ENCODE measurements around the gene KLHL18.
A peak's percentile ranks its signal among the peaks of the same experiment; 100 is the strongest.

The KLHL18 gene

GRCh38 chr3:47380026-47380600, 97.4 kb downstream of the KLHL18 start:
- Histone ChIP-seq H3K36me3 (ENCODE audit: control insufficient read depth, insufficient read depth, low read length) (peaks cover 4% of the 10 kb centered on the region), H3K9ac (ENCODE audit: low read length) (peak overlapping the region; percentile 93), H3K4me1 (ENCODE audit: control insufficient read depth, insufficient read depth, low read length) (peaks cover 9% of the 10 kb centered on the region), H3K27ac (ENCODE audit: low read depth, low read length) (peak overlapping the region; percentile 94), H3K4me3 (ENCODE audit: low read length) (peak overlapping the region; percentile 98), H3K27me3 (ENCODE audit: control insufficient read depth, insufficient read depth, low read length) (no peaks in the 10 kb centered on the region)

DNA sequence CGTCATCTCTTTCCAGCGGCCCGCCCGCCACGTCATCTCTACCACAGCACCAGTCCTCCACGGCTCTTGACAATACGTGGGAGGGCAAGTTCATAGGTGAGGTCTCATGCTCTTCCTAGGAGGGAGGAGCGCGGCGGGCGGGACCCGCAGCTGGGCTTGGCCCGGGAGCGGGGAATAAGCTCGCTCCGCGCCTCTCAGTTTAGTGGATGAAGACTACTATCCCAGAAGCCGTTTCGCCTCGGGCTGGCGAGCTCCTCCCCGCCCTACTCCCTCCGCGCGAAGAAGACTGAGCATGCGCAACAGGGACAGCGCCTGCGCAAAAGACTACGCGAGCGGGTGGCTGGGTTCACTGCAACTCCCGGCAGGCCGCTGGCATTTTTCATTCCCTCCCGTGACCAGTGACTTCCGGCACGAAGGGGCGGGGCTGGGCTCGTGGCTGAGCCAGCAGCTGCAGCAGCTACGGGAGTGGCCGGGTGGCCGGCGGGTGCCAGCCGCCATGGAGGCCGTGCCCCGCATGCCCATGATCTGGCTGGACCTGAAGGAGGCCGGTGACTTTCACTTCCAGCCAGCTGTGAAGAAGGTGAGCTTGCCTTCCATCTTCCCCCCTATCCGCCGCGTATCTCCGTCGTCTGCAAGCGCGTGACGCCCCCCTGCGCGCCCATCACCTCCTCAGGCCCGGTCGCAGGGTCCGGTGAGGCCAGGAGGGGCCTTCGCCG, 98.0 kb downstream of the KLHL18 start, which contains the start of gene PTPN23:
PTPN23 (plus strand) TSS at position 421 of the 716 bp plus-strand sequence; CDS start at position 497, 76 bp downstream.
- Histone ChIP-seq H3K36me3 (ENCODE audit: control insufficient read depth, insufficient read depth, low read length) (peaks cover 4% of the 10 kb centered on the region), H3K4me3 (ENCODE audit: low read length) (peak within 1 kb of the TSS; percentile 98), H3K4me1 (ENCODE audit: control insufficient read depth, insufficient read depth, low read length) (peaks cover 9% of the 10 kb centered on the region), H3K27ac (ENCODE audit: low read depth, low read length) (peak within 1 kb of the TSS; percentile 94), H3K9ac (ENCODE audit: low read length) (peak within 1 kb of the TSS; percentile 93), H3K27me3 (ENCODE audit: control insufficient read depth, insufficient read depth, low read length) (no peaks in the 10 kb centered on the region)

DNA sequence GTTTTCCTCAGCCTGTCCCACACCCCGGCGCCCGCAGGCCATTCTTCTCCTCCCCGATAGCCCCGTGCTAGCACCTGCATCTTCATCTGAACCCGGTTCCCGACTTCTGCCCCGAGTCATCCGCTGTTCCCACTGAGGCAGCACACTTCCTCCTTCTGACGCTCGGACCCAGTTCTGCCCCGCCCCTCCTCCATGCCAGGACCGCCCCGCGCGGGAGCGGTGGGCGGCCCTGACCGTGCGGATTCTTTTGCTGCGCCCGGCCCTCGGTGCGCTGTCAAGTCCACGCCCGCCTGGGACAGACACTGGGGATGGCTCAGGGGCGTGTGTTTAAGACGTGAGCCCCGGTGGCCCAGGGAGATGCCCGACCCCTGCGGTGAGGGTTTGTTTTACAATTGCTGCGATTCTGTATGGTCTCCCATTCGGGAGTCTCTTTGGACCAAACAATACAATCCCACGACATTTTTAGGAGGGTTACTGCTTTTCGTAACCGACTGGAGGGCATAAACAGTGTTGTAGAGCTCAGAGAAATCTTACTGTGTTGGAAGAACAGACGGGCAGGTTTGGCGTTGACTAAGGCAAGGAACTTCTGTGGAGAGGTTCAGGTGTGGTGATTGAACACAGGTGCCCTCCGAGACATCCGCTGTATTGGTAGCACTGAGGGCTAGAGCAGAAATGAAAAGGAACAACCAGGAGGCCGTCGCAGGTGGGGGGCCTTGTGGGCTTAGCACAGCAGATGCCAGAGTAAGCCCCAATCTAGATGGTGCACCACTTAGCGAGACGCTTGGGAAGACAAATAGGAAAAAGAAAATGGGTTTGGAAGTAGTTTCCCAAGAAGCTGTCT, 98.8 kb downstream of the KLHL18 start:
- peak overlapping the region; percentile 82 for H3K9ac ChIP-seq (ENCODE audit: low read length)
- peak overlapping the region; percentile 94 for H3K27ac ChIP-seq (ENCODE audit: low read depth, low read length)
- H3K36me3 ChIP-seq (ENCODE audit: control insufficient read depth, insufficient read depth, low read length) = peaks cover 5% of the 10 kb centered on the region
- H3K4me1 ChIP-seq (ENCODE audit: control insufficient read depth, insufficient read depth, low read length) = peaks cover 9% of the 10 kb centered on the region
- H3K27me3 ChIP-seq (ENCODE audit: control insufficient read depth, insufficient read depth, low read length) = no peaks in the 10 kb centered on the region
- H3K4me3 ChIP-seq (ENCODE audit: low read length) = peak overlapping the region; percentile 98

- no peak overlapping the region for H3K4me3 ChIP-seq (ENCODE audit: low read length)
- no peaks in the 10 kb centered on the region for H3K27me3 ChIP-seq (ENCODE audit: control insufficient read depth, insufficient read depth, low read length)
- H3K36me3 ChIP-seq (ENCODE audit: control insufficient read depth, insufficient read depth, low read length) = peaks cover 6% of the 10 kb centered on the region
- peaks cover 9% of the 10 kb centered on the region for H3K4me1 ChIP-seq (ENCODE audit: control insufficient read depth, insufficient read depth, low read length)
- no peak overlapping the region for H3K9ac ChIP-seq (ENCODE audit: low read length)
- H3K27ac ChIP-seq (ENCODE audit: low read depth, low read length) = no peak overlapping the region
Measured at GRCh38 chr3:47384425-47384824, 101.7 kb downstream of the KLHL18 start.

GRCh38 chr3:47385007-47385406, 102.3 kb downstream of the KLHL18 start:
- H3K27ac ChIP-seq (ENCODE audit: low read depth, low read length) = no peak overlapping the region

GRCh38 chr3:47385796-47386195, 103.1 kb downstream of the KLHL18 start:
- H3K27me3 ChIP-seq (ENCODE audit: control insufficient read depth, insufficient read depth, low read length) = no peaks in the 10 kb centered on the region
- peaks cover 6% of the 10 kb centered on the region for H3K36me3 ChIP-seq (ENCODE audit: control insufficient read depth, insufficient read depth, low read length)
- peaks cover 4% of the 10 kb centered on the region for H3K4me1 ChIP-seq (ENCODE audit: control insufficient read depth, insufficient read depth, low read length)
- no peak overlapping the region for H3K9ac ChIP-seq (ENCODE audit: low read length)
- no peak overlapping the region for H3K4me3 ChIP-seq (ENCODE audit: low read length)
- no peak overlapping the region for H3K27ac ChIP-seq (ENCODE audit: low read depth, low read length)

More at GRCh38 chr3:47385007-47385406, 102.3 kb downstream of the KLHL18 start:
- Histone ChIP-seq H3K36me3 (ENCODE audit: control insufficient read depth, insufficient read depth, low read length) (peaks cover 6% of the 10 kb centered on the region), H3K4me1 (ENCODE audit: control insufficient read depth, insufficient read depth, low read length) (peaks cover 4% of the 10 kb centered on the region), H3K9ac (ENCODE audit: low read length) (no peak overlapping the region), H3K4me3 (ENCODE audit: low read length) (no peak overlapping the region), H3K27me3 (ENCODE audit: control insufficient read depth, insufficient read depth, low read length) (no peaks in the 10 kb centered on the region)

DNA sequence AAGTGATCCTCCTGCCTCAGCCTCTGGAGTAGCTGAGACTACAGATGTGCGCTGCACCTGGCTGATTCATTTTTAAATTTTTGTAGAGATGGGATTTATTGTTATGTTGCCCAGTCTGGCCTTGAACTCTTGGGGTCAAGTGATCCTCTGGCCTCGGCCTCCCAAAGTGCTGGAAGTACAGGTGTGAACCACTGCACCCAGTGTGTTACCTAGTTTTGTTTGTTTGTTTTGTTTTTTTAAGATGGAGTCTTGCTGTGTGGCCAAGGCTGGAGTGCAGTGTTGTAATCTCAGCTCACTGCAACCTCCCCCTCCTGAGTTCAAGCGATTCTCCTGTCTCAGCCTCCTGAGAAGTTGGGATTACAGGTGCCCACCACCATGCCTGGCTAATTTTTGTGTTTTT, 110.2 kb downstream of the KLHL18 start:
- H3K27ac ChIP-seq (ENCODE audit: low read depth, low read length) = no peak overlapping the region
- H3K27me3 ChIP-seq (ENCODE audit: control insufficient read depth, insufficient read depth, low read length) = no peaks in the 10 kb centered on the region
- peaks cover 9% of the 10 kb centered on the region for H3K4me1 ChIP-seq (ENCODE audit: control insufficient read depth, insufficient read depth, low read length)
- H3K9ac ChIP-seq (ENCODE audit: low read length) = no peak overlapping the region
- H3K36me3 ChIP-seq (ENCODE audit: control insufficient read depth, insufficient read depth, low read length) = no peaks in the 10 kb centered on the region
- H3K4me3 ChIP-seq (ENCODE audit: low read length) = no peak overlapping the region

DNA sequence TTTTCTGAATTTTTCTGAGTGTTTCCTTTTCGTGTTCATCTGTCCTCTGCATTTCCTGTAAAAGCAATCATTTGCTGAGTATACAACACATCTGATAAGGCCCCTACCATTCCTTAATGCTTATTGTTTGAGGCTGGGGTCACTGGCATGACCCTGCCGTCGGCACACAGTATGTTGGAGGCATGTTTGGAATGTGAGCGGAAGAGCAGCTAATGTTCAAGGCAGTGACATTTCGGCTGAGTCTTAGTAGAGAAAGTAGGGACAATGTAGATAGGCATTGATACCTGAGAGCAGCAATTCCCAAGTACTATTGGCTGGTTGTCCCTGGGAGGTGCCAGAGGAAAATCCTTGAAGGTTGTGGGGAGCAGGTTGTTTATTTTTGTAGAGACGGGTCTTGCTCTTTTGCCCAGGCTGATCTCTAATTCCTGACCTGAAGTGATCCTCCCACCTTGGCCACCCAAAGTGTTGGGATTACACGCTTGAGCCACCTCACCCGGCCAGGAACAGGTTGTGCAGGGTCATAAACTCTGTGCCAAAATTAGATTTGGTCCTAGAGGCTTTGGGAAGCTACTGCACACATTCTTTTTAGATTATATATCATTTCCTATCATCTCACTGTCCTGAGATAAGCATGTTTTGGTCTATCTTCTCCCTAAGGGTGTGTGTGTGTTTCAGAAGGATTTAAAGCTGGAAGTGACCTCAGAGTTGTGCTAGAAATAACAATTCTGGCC, 111.6 kb downstream of the KLHL18 start:
- Histone ChIP-seq H3K4me1 (ENCODE audit: control insufficient read depth, insufficient read depth, low read length) (peaks cover 9% of the 10 kb centered on the region), H3K9ac (ENCODE audit: low read length) (no peak overlapping the region), H3K36me3 (ENCODE audit: control insufficient read depth, insufficient read depth, low read length) (no peaks in the 10 kb centered on the region), H3K27ac (ENCODE audit: low read depth, low read length) (no peak overlapping the region), H3K27me3 (ENCODE audit: control insufficient read depth, insufficient read depth, low read length) (no peaks in the 10 kb centered on the region), H3K4me3 (ENCODE audit: low read length) (no peak overlapping the region)

DNA sequence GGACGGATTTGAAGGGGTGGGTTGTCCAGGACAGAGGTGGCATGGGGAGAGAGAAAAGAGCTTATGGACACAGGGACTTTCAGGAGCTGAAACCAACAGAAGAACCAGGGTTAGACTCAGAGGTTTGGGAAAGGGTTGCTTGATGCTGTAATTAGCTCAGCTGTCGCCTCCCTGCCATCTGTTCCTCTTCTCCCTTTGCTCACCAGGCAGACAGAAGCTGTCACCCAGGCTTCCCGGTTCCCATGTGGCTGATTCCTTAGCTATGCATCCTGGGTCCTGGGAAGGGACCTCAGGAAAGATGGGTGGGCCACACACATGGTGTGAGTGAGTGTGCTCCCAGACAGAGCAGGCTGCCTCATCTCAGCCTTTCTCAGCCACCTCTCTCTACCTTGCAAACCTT, 112.1 kb downstream of the KLHL18 start:
- Histone ChIP-seq H3K9ac (ENCODE audit: low read length) (no peak overlapping the region), H3K4me3 (ENCODE audit: low read length) (no peak overlapping the region), H3K27me3 (ENCODE audit: control insufficient read depth, insufficient read depth, low read length) (no peaks in the 10 kb centered on the region), H3K4me1 (ENCODE audit: control insufficient read depth, insufficient read depth, low read length) (peaks cover 9% of the 10 kb centered on the region), H3K27ac (ENCODE audit: low read depth, low read length) (no peak overlapping the region), H3K36me3 (ENCODE audit: control insufficient read depth, insufficient read depth, low read length) (no peaks in the 10 kb centered on the region)
